Measurements from ENCODE around the gene DUSP6. TPM values are rescaled to one million over a fixed set of nuclear protein-coding genes. Genes with fewer than 3 reads are reported as not detected.

DUSP6 gene
- total and polyA plus RNA-seq, 9 of the 15 experiments (the other 6 are each of a cell fraction or from before 2014, with no cell fraction given) = 0.04 to 0.60 (median 0.08) TPM; not detected in 2

DNA sequence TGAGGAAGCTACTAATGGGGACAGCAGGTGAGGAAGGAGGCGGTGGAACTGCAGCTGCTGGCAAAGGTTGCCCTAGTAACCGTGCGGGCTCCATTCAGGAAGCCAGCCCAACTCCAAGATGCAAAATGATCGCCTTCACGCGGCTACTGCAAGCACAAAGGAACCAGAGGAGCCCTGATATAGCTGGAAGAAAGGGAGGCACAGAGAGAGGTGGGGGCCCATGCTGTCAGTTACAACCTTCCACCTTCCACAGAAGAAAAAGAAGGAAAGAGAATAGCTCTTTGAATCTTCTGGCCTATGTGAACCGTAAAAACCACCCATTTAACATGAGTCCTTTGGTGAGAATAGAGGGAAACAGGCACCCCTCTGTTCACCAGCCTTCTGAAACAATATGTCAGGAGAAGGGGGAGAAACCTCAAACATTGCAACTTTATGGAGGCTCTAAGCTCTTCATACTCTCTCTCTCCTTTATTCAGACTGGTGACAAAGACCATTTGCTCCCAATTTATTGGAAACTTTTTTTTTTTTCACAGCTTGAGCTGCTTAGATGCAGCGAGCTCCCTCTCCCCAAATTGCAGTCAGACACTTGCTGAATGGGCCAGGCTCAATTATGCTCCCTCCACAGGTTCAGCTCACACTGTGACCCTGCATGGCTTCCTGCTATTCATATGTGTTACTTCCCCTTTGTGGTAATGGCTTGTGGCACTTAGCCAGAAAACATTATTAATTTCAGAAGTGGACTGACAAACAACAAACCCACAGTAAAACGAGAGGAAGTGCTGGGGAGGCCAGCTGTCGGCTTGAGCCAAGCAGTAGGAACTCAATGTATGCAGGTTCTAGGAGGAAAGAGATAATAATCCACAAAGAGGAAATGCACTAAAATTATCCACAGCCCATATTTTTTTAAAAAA lies 6.2 kb downstream of the DUSP6 start (continued):
- TF ChIP-seq YY1 (IDR thresholded peaks at IDR 0.05; ENCODE audit: borderline replicate concordance in 1 of 3, control insufficient read depth in 1 of 3, extremely low read depth in 1 of 3, insufficient read depth in 3 of 3, insufficient read length in 1 of 3, insufficient replicate concordance in 2 of 3, low read depth in 1 of 3, low read length in 2 of 3) (peak in 1 of 3 experiments; percentile 17), NR2C2 (CRISPR knock-in tag; IDR thresholded peaks at IDR 0.05) (no peak), NR2C2 (tag; IDR thresholded peaks at IDR 0.05) (peak; percentile 80), RAD21 (CRISPR knock-in tag; conservative IDR thresholded peaks at IDR 0.05 in 1 of 2, IDR thresholded peaks at IDR 0.05 in 1 of 2) (peak; percentile 18 to 38; a peak in 3 of 4 replicates), RBFOX2 (IDR thresholded peaks at IDR 0.05; ENCODE audit: low read depth, low read length) (no peak), GTF2A2 (tag; IDR thresholded peaks at IDR 0.05) (no peak), TEAD4 (IDR thresholded peaks at IDR 0.05; ENCODE audit: low read length) (peak; percentile 37; the same call in 1 of the 2 replicates), TEAD4 (CRISPR knock-in tag; IDR thresholded peaks at IDR 0.05; ENCODE audit: borderline replicate concordance) (no peak), ETV1 (tag; conservative IDR thresholded peaks at IDR 0.05; ENCODE audit: low read depth) (peak; percentile 74), POLR2H (tag; IDR thresholded peaks at IDR 0.05; ENCODE audit: low read depth) (0 out of 2 replicates have a peak, but pooled peaks have one; percentile 26)
- TF ChIP-seq, protein P1, sequence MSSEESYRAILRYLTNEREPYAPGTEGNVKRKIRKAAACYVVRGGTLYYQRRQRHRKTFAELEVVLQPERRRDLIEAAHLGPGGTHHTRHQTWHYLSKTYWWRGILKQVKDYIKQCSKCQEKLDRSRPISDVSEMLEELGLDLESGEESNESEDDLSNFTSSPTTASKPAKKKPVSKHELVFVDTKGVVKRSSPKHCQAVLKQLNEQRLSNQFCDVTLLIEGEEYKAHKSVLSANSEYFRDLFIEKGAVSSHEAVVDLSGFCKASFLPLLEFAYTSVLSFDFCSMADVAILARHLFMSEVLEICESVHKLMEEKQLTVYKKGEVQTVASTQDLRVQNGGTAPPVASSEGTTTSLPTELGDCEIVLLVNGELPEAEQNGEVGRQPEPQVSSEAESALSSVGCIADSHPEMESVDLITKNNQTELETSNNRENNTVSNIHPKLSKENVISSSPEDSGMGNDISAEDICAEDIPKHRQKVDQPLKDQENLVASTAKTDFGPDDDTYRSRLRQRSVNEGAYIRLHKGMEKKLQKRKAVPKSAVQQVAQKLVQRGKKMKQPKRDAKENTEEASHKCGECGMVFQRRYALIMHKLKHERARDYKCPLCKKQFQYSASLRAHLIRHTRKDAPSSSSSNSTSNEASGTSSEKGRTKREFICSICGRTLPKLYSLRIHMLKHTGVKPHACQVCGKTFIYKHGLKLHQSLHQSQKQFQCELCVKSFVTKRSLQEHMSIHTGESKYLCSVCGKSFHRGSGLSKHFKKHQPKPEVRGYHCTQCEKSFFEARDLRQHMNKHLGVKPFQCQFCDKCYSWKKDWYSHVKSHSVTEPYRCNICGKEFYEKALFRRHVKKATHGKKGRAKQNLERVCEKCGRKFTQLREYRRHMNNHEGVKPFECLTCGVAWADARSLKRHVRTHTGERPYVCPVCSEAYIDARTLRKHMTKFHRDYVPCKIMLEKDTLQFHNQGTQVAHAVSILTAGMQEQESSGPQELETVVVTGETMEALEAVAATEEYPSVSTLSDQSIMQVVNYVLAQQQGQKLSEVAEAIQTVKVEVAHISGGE (CRISPR knock-in tag; IDR thresholded peaks at IDR 0.05) = peak in 1 of 3 experiments; percentile 86; a peak in 2 of 6 replicates
- TF ChIP-seq, protein P2, sequence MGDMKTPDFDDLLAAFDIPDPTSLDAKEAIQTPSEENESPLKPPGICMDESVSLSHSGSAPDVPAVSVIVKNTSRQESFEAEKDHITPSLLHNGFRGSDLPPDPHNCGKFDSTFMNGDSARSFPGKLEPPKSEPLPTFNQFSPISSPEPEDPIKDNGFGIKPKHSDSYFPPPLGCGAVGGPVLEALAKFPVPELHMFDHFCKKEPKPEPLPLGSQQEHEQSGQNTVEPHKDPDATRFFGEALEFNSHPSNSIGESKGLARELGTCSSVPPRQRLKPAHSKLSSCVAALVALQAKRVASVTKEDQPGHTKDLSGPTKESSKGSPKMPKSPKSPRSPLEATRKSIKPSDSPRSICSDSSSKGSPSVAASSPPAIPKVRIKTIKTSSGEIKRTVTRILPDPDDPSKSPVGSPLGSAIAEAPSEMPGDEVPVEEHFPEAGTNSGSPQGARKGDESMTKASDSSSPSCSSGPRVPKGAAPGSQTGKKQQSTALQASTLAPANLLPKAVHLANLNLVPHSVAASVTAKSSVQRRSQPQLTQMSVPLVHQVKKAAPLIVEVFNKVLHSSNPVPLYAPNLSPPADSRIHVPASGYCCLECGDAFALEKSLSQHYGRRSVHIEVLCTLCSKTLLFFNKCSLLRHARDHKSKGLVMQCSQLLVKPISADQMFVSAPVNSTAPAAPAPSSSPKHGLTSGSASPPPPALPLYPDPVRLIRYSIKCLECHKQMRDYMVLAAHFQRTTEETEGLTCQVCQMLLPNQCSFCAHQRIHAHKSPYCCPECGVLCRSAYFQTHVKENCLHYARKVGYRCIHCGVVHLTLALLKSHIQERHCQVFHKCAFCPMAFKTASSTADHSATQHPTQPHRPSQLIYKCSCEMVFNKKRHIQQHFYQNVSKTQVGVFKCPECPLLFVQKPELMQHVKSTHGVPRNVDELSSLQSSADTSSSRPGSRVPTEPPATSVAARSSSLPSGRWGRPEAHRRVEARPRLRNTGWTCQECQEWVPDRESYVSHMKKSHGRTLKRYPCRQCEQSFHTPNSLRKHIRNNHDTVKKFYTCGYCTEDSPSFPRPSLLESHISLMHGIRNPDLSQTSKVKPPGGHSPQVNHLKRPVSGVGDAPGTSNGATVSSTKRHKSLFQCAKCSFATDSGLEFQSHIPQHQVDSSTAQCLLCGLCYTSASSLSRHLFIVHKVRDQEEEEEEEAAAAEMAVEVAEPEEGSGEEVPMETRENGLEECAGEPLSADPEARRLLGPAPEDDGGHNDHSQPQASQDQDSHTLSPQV (IDR thresholded peaks at IDR 0.05) = 0 out of 2 replicates have a peak, but pooled peaks have one; percentile 2

Measured in K562 (cell line).